GM12874 (cell line): Measurements from ENCODE around the gene CCDC191.

ENCODE experiments used
- TF ChIP-seq, protein P1 (sequence below): IDR thresholded peaks from 2 replicates; pipeline ENCODE4 v1.5.1; 2011; ENCODE audit warnings: low read depth, mild to moderate bottlenecking, control low read depth, low read length, moderate library complexity; ENCODE audit not compliant: insufficient read depth

Gene CCDC191

DNA sequence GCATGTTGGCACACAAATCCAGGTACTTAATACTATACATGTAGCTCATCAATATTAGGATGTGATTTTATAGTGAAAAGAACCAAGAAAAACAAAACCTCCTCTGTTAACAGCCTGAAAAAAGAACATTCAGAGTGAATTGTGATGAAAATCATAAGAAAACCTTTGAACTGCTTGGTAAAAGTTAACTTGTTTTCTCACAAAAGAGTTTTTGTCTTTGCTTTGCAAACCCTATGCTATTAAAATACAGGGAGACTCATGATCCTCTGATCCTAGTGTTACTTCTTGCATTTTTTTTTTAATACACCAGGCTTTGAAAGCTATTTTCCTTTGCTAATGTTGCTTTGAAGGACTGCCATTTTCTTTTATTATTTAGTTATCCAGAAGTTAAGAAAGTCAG, 23.9 kb upstream of the CCDC191 start:
- TF ChIP-seq, protein P1, sequence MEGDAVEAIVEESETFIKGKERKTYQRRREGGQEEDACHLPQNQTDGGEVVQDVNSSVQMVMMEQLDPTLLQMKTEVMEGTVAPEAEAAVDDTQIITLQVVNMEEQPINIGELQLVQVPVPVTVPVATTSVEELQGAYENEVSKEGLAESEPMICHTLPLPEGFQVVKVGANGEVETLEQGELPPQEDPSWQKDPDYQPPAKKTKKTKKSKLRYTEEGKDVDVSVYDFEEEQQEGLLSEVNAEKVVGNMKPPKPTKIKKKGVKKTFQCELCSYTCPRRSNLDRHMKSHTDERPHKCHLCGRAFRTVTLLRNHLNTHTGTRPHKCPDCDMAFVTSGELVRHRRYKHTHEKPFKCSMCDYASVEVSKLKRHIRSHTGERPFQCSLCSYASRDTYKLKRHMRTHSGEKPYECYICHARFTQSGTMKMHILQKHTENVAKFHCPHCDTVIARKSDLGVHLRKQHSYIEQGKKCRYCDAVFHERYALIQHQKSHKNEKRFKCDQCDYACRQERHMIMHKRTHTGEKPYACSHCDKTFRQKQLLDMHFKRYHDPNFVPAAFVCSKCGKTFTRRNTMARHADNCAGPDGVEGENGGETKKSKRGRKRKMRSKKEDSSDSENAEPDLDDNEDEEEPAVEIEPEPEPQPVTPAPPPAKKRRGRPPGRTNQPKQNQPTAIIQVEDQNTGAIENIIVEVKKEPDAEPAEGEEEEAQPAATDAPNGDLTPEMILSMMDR, result no peak

DNA sequence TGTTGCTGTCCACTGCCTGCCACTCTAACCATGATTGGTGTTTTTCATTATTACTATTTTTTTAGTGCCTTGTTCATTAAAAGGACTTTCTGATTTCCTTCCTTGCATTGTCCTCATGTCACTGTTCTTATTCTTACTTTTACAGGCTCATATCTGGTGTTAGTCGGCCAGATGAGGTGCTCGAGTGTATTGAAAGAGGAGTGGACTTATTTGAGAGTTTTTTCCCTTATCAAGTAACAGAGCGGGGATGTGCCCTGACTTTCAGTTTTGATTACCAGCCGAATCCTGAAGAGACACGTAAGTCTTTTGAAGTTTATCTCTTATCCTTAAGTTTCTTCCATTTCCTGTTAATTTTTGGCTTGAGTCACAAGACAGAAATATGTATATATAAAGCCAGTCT, 23.4 kb upstream of the CCDC191 start:
- TF ChIP-seq, protein P1, result no peak

- TF ChIP-seq, protein P1, result no peak
Observed at GRCh38 chr3:114078126-114078525, 21.8 kb upstream of the CCDC191 start.

- TF ChIP-seq, protein P1, result no peak
Observed at GRCh38 chr3:114076711-114077110, 20.4 kb upstream of the CCDC191 start.

DNA sequence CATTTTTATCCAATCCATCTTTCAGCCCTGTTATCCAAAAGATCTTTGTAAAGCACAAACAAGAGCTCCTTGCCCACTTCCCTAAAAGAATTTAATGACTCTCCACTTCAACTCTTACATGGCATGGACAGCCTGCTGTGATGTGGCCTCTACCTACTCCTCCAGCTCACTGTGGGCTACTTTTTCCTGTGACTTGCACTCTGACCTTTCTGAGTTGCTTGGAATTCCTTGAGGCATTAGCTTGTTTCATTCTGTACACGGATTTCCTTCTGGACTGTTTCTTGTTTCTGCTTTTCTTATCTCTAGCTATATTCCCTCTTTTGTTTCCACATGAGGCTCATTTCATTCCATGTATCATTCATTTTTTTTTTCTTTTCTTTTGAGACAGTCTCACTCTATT, 15.5 kb upstream of the CCDC191 start:
- TF ChIP-seq, protein P1, result no peak

DNA sequence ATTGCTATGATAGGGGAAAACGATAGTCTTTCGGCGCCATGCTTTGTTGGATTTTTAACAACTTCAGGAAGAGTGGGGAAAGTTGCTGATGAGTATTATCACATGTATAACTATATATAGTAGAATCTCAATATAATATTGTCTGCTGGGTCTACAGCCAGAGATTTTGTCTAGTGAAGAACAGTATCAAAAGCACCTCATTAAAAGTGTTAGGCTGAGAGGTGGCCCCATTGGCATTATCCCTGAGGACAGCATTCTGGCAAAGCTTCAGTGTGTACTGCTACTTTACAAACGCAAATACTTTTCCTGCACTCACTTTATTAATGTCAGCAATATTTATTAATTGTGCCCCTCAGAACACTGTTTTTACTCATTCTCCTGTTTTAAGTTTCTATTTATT, 12.0 kb upstream of the CCDC191 start:
- TF ChIP-seq, protein P1, result no peak

DNA sequence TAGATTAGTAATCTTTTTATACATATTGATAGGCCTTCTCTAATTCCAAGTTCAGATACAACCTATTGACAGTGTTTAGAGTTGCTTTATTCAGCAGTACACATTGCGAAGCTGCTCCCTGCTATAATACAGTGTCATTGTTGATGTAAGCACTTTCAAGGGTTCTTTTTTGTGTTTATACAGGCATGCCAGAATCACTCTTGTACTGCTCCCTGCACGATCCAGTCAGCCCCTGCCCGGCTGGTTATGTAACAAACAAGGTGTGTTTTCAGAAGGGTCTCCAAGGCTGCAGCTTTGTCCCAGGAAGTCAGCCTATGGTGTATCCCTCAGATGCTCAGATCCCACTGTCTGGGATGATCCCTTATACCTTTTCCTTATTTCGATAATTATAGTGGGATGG, 11.5 kb upstream of the CCDC191 start:
- TF ChIP-seq, protein P1, result no peak
